Breast epithelium (tissue), 3 donors: ENCODE results near the gene COCH.

Experiments
- POLR2A ChIP-seq: fragments of 450-650 bp; IDR thresholded peaks from one replicate; pipeline ENCODE4 v1.6.1; 2016; ENCODE audit warnings: antibody characterized with exemption, mild to moderate bottlenecking, moderate library complexity
- POLR2AphosphoS5 ChIP-seq, 3 donors: sonication (generic); formaldehyde crosslinking; IDR thresholded peaks; one replicate each; pipeline ENCODE4 v1.6.1; 2017; ENCODE audit warnings: antibody characterized with exemption in 3 of 3
- TF ChIP-seq, protein P1 (sequence below), 3 donors: fragments of 450-650 bp; IDR thresholded peaks; one replicate each; pipeline ENCODE4 v1.5.1; 2016 to 2017; ENCODE audit warnings: antibody characterized with exemption in 3 of 3, mild to moderate bottlenecking in 3 of 3, moderate library complexity in 3 of 3

DNA sequence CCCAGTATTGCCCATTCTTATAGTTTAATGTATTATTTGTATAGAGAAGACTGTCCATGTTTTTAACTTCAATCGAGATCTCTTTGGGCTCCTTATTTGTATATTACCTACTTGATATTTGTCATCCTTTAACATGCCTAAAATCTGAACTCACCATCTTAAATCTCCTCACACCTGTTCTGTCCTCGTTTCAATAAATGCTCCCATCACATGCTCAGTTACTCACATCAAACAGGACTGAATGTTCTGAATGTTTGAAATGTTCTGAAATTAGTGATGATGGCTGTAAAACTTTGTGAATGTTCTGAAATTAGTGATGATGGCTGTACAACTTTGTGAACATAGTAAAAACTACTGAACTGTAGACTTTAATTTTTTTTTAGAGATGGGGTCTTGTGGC, 34.5 kb downstream of the COCH start:
- TF ChIP-seq, protein P1, sequence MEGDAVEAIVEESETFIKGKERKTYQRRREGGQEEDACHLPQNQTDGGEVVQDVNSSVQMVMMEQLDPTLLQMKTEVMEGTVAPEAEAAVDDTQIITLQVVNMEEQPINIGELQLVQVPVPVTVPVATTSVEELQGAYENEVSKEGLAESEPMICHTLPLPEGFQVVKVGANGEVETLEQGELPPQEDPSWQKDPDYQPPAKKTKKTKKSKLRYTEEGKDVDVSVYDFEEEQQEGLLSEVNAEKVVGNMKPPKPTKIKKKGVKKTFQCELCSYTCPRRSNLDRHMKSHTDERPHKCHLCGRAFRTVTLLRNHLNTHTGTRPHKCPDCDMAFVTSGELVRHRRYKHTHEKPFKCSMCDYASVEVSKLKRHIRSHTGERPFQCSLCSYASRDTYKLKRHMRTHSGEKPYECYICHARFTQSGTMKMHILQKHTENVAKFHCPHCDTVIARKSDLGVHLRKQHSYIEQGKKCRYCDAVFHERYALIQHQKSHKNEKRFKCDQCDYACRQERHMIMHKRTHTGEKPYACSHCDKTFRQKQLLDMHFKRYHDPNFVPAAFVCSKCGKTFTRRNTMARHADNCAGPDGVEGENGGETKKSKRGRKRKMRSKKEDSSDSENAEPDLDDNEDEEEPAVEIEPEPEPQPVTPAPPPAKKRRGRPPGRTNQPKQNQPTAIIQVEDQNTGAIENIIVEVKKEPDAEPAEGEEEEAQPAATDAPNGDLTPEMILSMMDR (IDR thresholded peaks at IDR 0.05), result no peak
- TF ChIP-seq POLR2AphosphoS5 (IDR thresholded peaks at IDR 0.05) (no peak), POLR2A (no peak)
